Cerebellar cortex (tissue), 1 donor: Measurements from ENCODE around the gene TBC1D1.
A peak's percentile ranks its signal among the peaks of the same experiment; 100 is the strongest.

Experiments
- DNase-seq: peaks from one replicate; pipeline ENCODE4 v3.0.0-alpha.2; 2015; ENCODE audit warnings: low spot score

TBC1D1 gene

DNA sequence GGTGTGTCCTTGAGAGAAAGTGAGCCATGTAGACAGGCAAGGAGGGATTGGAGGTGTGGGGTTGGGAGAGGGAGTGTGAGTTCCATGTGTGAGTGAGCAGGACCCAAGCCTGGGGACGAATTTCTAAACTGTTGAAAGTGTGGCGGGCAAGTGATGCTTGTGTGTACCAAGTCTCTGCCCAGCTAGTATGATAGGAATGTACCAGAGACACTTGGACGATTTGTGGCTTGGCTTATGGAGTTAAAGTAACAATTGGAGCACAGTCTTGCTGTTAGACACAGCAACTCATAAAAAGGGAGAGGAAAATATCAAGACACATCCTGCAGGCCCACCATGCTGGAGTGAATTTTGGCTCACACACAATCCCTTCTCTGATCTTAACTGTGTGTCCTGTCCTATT, 77.9 kb downstream of the TBC1D1 start:
- DNase-seq, result no peak

DNA sequence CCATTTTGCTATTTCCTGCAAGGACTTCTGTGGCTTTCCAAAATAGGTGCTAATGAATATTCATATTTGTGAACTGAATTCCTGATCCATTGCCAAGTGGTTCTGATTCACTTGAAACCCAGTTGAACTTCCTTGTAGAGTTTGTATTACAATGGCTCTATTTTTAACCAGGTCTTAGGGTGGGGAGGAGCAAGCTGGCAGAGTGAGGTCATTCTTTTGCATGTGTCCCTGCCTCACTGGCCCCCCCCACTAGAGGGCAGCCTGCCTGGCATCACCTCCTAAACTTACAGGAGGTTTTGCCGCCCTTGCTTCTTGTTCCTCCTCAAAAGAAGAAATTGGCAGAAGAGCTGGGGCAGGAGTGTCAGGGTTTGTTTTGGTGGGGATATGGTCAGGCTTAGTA, 79.8 kb downstream of the TBC1D1 start:
- no peak for DNase-seq

DNA sequence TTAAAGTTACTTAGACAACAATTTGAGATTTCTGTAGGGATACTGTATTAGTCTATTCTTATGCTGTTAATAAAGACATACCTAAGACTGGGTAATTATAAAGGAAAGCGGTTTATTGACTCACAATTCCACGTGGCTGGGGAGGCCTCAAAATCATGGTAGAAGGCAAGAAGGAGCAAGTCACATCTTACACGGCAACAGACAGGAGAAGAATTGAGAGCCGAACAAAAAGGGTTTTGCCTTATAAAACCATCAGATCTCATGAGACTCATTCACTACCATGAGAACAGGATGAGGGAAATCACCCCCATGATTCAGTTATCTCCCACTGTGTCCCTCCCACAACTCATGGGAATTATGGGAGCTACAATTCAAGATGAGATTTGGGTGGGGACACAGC, 80.3 kb downstream of the TBC1D1 start:
- no peak for DNase-seq

DNA sequence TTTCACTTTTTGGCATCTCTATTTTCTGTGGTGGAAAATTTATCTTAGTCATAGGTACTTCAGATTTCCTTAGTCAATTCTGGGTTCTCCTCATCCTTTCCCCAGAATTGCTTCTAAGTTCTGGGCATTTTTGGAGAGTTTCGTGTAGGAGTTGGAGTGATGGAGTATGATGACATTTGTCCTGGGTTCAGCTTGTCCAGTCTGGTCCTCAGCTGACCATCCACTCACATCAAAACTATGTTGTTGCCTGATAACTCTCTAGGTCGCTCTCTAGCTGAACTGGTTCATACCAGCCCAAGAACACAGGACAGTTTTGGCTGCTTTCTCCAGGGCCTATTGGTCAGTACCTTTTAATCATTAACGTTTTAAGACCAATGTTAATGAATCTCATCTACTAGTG, 82.6 kb downstream of the TBC1D1 start:
- DNase-seq, result no peak

DNA sequence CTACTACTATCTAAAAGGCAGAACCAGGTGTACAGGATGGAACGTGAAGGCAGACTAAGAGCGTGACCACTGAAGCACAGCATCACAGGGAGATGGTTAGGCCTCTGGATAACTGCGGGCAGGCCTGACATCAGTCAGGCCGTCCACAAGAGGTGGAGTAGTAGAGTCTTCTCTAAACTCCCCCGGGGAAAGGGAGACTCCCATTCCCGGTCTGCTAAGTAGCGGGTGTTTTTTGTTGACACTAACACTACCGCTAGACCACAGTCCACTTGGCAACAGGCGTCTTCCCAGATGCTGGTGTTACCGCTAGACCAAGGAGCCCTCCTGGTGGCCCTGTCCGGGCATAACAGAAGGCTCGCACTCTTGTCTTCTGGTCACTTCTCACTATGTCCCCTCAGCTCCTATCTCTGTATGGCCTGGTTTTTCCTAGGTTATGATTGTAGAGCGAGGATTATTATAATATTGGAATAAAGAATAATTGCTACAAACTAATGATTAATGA, 84.5 kb downstream of the TBC1D1 start:
- peak; percentile 4 for DNase-seq

DNA sequence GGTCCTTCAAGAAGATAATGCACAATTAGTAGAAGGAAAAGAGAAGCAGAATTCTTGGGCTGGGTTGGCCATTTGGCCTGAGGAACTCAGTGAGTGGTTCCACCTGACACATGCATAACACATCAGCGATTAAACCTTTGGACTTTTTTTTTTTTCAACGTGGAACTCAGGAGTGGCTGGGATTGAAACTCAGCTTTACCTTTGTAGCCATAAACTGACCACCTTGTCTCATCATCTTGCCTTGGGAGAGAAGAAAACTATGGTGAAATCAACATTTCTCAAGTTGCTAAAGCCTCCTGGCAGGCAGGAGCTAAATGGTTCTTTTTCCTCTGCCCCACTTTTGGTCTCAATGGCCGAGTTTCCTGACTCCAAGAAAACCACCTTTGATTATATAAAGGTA, 85.6 kb downstream of the TBC1D1 start:
- DNase-seq, result peak; percentile 24

DNA sequence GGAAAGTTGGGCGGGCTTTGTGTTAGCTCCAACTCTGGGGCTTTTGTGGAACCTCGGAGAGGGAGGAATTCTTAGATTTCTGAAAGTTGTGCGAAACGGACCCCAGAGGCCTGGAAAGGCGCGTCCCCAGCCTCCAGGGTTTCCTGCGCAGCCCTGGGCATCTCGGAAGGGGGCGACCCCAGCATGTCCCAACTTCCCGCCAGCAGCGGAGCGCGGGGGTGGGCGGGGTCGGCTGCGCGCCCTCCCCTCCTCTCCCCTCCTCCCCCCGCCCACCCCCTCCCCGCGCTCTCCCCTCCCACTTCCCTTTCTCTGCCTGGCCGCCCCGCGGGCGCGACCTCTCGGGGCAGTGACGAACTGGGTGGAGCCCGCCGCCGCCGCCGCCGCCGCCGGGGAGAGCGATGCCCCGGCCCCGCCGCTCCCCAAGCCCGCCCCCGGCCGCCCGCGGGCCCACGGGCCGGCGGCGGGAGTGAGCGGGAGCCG, 86.1 kb downstream of the TBC1D1 start:
- DNase-seq, result peak; percentile 44

DNA sequence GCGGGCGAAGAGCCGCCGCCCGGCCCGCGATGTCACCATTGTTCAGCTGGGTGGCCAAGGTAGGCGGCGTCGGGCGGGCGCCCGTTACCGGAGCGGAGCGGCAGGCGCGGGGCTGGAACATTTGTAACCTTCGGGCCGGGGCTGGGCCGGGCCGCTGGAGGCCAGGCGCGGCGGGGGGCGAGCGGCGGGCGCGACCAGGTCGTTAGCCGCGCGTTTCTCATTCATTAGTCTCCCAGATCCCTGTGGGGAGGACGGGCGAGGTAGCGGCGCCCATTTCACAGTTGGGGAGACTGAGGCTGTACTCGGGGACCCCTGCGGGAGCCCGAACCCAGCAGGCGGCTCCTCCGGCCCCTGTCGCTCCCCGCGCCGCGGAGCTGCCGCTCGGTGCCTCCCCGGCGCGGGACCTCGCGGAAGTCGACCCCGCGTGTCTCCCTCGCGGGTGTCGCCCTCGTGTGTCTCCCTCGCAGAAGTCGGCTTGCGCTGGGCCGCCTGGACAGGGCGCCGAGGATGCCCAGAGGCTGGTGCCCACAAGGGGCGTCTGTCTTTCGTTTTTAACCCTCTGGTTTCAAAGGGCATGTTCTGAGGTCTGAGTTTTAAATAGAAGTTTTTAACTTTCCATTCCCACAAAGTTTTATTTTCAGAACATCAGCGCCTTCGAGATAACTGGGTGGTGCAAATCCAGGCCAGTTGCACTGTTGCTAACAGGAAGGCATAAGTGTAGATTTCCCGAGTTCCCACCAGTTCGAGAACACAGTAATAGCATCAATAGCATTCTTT, 86.8 kb downstream of the TBC1D1 start:
- peak; percentile 39 for DNase-seq

DNA sequence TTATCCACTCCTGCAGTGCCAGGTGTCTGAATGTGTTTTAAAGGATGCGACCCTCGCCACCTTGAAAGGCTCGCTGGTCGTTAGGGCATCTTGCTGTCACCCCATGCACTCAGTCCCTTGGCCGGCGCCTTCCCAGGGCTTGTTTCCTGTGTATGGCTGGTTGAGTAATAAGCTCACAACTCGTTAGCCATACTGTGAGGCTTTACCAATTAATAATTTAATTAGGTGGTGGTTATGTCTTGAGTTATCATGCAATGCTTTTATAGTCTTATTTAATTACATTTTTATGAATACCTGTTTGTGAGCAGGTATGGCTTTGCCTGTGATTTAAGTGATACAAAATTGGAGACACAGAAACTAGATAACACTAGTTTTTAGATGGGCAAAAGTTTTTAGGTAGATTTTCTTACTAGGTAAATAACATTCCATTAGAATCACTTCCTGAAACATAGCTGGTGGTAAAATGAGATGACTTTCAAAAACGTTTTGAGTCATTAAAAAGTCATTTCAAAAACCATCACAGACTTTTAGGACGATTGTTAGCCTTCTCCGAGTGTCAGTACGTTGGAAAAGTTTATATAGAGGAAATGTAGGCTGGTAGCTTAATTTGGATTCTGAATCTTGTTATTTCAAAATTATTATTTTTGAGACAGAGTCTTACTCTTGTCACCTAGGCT, 87.5 kb downstream of the TBC1D1 start:
- DNase-seq, result no peak

DNA sequence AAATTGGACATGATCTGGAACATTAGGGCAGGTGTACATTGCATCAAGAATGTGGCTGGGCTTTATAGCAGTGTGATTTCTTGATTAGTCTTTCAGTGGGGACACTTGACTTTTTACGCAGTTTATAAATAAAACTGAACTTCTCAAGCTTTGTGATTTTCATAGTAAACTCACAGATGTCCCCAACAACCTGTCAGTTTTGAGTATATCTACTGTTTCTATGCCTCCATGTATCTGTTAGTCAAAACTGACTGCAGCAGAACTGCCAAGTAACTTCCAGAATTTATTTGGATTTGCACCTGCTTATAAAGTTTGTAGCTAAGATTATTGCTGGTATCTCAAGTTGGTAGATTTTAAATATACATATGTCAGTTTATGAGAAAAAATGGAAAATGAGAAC, 89.4 kb downstream of the TBC1D1 start:
- no peak for DNase-seq

DNA sequence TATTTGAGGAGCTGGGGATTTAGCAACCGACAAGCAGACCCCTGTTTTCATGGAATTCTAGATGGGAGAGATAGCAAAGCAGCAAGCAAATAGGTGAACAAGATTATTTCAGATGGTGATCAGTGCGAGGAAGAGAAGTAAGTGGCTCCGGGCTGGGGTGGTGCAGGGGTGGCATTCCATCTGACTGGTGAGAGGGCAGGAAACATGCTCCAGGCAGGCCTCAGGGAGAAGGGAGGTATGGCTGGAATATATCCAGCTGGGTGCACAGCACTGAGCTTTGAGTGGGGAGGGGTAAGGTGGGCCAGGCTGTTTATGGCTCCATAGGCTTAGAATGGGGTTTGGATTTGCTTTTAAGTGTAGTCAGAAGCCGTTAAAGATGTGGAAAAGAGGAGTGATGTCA, 90.5 kb downstream of the TBC1D1 start:
- no peak for DNase-seq

DNA sequence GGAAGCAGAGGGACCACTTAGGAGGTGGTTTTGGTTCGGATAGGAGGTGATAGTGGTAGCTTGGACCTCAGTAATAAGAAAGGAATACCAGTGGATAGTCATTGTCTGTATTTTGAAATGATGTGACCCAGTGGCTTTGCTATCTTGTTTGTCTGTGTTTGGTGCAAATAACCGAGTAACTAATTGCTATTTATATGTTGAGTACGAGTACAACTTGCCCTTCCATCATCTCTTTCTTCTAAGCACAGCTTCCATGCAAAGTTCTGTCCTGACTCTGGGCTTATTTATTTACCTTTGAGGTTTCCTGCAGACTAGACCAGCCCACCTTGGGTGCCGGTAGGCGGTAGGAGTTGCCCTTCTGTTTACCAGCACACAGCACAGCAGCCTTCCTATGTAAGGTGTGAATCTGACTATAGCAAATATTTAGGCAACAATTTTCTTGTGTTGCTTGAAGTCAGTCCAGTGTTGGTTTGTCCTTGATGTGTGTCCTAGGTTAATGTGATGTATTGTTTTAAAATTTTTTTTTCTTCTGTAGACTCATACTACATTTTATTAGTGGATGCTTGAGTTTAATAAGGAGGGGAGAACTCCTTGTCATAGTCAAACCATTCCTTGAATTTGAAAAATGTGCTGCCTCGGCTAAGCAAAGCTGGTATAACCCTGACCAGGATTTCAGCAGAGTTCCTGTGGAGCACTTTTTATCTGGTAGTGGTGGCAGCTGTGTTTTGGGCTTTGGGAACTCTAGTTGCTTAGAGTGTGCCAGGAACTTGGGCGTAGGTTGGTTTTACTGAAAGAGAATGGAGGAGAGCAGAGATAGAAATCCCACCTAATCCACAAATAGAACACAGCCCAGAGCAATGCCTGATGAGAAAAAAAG, 91.2 kb downstream of the TBC1D1 start:
- no peak for DNase-seq

DNA sequence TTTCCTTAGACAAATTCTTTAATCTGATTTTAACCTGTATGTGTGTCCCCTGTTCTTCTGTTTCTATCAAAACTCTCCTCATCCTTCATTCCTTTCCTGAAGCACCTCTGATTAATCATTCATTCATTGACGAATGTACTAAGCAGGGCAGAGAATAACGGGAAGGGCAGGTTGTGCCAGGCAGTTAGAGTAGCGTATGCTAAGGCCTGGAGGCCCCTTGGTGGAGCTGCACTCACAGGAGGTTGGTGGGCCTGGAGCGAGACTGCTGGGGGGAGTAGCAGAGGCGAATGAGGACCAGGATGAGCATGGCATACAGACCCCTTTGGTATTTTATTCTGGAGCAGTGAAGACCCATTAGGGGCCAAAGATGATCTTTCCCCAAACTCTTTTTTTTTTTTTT, 91.9 kb downstream of the TBC1D1 start:
- no peak for DNase-seq

DNA sequence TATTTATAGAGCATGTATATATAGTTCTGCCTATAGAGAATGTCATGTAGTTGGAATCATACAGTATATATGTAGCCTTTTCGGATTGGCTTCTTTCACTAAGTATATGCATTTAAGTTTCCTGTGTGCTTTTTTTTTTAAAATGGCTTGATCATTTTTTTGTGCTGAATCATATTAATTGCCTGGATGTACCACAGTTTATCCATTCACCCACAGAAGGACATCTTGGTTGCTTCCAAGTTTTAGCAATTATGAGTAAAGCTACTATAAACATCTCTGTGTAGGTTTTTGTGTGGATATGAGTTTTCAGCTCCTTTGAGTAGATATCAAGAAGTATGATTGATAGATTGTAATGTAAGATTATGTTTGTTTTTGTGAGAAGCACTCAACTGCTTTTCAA, 93.1 kb downstream of the TBC1D1 start:
- no peak for DNase-seq

DNA sequence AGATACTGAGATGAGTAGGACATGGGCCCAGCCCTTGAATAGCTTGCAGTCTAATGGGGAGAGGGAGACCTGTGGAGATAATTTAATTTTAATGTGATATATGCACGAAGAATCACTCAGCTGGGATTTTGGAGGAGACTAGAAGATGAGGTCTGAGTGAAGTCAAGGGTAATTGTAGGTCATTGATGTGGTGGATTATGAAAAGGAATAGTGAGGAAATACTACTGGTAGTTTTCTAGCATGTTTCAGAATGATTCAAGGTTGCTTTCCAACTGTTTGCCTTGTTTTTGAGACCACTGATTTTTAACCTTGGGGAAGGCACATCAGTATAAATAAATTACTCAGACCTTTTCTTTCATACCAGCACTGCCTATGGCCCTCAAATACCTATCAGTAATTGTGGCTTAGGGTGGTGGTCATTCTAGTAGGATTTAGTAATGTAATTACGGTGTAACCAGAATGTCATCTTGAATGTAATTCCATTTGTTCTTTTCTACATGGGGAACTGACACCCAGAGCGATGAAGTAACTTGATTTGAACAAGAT, 94.9 kb downstream of the TBC1D1 start:
- DNase-seq, result no peak

DNA sequence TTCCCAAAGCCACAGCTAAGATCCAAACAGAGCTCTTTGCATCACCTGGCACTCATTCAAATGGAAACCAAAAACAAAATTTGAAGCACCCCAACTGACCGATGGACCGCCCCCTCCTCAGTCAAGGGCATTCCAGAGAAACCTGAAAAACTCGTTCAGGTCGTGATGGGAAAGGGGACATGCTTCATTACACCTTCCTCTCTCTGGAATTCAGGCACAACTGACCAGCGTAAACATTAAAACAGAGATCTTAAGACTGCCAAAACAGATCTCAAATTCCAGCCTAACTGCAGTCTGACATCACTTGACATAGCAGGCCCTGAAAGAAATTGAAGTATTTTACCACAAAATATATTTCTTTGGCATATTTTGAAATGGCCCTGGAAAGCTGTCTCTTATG, 97.8 kb downstream of the TBC1D1 start:
- DNase-seq, result no peak

DNA sequence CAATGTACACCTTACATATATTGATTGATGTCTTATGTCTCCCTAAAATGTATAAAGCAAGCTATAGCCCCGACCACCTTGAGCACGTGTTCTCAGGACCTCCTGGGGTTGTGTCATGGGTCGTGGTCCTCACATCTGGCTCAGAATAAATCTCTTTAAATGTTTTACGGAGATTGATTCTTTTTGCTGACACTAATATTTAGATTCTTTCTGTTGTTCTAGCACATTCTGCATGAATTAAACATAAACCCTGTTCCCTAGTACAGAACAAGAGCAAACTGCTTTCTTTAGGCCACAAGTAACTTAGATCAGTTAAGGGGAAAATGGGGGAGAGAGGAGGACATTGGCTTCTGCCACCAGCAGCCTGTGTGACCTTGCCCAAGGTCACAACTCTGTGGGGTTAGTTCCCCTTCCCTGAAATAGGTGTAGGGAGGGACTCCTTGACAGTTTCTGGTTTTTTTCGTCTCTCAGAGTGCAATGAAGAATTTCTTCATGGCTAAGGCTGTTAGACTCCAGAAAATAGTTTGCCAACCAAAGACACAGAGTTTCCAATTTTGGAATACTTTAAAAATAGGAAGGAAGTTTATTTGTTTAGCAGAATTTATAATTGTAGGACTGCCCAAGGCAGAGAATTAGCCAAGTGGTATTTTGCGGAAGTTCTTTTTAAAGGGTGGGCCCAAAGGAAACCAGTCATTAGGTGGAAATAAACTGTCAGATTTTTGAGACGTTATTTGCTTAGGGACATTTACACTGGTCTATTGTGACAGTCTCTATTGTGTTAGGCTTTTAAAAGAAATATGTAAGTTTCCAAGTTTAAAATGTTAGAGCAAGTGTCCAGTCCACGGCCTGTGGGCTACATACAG, 98.7 kb downstream of the TBC1D1 start:
- no peak for DNase-seq

DNA sequence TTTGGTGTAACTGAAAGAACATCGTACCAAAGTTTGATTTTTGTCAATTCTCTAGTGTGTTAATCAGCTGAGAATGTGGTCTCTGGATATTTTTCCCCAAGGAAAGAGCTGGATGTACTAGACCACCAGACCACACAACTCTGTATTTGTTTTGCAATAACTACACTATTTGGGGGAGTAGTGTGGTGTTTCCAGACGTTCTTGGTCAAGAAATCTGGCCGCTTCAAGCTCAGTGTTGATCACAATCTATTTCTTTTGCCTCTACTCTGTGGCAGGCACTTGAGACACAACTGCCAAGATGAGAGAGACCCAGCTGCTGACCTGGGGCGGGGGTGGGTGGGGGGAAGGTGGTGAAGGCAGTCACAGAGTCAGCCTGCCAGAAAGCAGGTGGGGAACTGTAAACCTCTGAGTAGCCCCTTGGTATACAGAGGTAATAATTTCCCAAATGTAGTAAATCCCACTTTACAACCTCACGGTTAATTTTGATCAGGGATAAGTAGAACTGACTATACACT, 99.9 kb downstream of the TBC1D1 start:
- no peak for DNase-seq

DNA sequence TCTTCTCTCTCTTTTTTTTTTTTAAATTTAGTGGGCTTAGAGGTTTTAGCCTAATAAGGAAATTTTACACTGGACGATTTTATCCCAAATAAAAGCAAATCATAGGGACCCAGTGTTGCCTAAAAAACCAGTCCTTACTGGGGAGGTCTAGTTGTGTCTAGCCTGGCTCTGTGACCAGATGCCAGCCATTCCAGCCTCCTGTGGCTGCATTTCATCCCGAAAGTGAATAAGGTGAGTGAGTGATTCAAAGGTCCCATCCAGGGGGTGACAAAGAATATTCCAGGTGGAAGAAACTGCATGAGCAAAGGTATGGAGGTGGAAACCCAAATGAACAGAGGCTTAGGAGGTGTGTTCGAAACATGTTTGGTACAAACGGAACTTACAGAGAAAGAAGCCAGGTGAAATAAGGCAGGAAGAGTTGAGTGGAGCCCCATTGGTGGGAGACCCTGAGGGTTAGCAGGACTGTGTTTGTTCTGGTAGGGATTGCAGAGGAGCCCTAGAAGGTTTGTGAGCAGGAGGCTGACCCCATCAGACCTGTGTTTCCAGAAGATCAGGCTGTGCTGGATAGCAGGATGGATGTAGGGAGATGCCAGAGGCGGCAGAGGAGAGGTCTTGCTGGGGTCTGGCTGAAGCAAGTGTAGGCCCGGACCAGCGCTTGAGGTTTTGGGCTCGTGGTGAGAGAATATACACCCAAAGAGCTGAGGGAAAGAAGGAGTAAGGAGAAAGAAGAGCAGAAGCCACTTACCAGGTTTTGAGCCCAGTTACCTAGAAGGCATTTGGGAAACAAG, 100.9 kb downstream of the TBC1D1 start:
- no peak for DNase-seq

DNA sequence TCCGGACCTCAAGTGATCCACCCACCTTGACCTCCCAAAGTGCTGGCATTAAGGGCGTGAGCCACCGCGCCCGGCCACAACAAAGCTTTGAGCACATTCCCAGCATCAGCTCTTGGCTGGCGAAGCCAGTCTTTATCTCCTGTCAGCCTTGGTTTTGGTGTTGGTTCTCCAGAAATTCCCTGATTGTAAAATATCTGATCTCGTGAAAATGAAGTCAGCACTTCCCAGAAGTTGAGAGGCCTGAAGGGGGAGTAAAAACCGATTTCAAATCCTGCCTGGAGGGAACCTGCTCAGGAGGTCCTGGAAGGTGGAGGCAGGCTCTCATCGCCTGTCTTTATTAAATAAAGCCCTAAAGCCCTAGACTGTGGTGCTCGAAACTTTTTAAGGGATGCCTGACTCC, 102.9 kb downstream of the TBC1D1 start:
- DNase-seq, result no peak
